ENCODE results near the gene ZNF519.
"Not testable (repeated sequence)": the region's sequence is repeated elsewhere in the genome, so short reads cannot be mapped to it uniquely, and the experiment has no call there.

ZNF519 gene

GRCh38 chr18:14145021-14145420 lies 12.8 kb upstream of the ZNF519 start:
- H3K27ac ChIP-seq (ENCODE audit: low read length); H3K4me3 ChIP-seq (ENCODE audit: low read depth in 1 of 2, low read length in 2 of 2); H3K9me3 ChIP-seq (ENCODE audit: control insufficient read depth in 1 of 2, low read length in 2 of 2); H3K4me1 ChIP-seq (ENCODE audit: control insufficient read depth in 1 of 2, insufficient read depth in 2 of 2, low read length in 2 of 2); H3K36me3 ChIP-seq (ENCODE audit: control insufficient read depth in 1 of 2, insufficient read depth in 2 of 2, low read length in 2 of 2); H3K27me3 ChIP-seq (ENCODE audit: low read depth, low read length): not testable (repeated sequence)

- Histone ChIP-seq H3K27me3 (ENCODE audit: low read depth, low read length) (no peaks in the 10 kb centered on the region), H3K36me3 (ENCODE audit: control insufficient read depth in 1 of 2, insufficient read depth in 2 of 2, low read length in 2 of 2) (no peaks in the 10 kb centered on the region), H3K4me1 (ENCODE audit: control insufficient read depth in 1 of 2, insufficient read depth in 2 of 2, low read length in 2 of 2) (no peaks in the 10 kb centered on the region), H3K4me3 (ENCODE audit: low read depth in 1 of 2, low read length in 2 of 2) (no peak overlapping the region), H3K27ac (ENCODE audit: low read length) (no peak overlapping the region), H3K9me3 (ENCODE audit: control insufficient read depth in 1 of 2, low read length in 2 of 2) (no peaks in the 10 kb centered on the region)
Observed at GRCh38 chr18:14144628-14144895, 12.3 kb upstream of the ZNF519 start.

- H3K4me3 ChIP-seq (ENCODE audit: low read depth in 1 of 2, low read length in 2 of 2); H3K36me3 ChIP-seq (ENCODE audit: control insufficient read depth in 1 of 2, insufficient read depth in 2 of 2, low read length in 2 of 2); H3K27me3 ChIP-seq (ENCODE audit: low read depth, low read length); H3K27ac ChIP-seq (ENCODE audit: low read length); H3K4me1 ChIP-seq (ENCODE audit: control insufficient read depth in 1 of 2, insufficient read depth in 2 of 2, low read length in 2 of 2); H3K9me3 ChIP-seq (ENCODE audit: control insufficient read depth in 1 of 2, low read length in 2 of 2): not testable (repeated sequence)
Observed at GRCh38 chr18:14143871-14144627, 11.8 kb upstream of the ZNF519 start.

GRCh38 chr18:14143396-14143795 lies 11.2 kb upstream of the ZNF519 start:
- not testable (repeated sequence) for H3K9me3 ChIP-seq (ENCODE audit: control insufficient read depth in 1 of 2, low read length in 2 of 2); H3K4me3 ChIP-seq (ENCODE audit: low read depth in 1 of 2, low read length in 2 of 2); H3K27me3 ChIP-seq (ENCODE audit: low read depth, low read length); H3K27ac ChIP-seq (ENCODE audit: low read length); H3K4me1 ChIP-seq (ENCODE audit: control insufficient read depth in 1 of 2, insufficient read depth in 2 of 2, low read length in 2 of 2); H3K36me3 ChIP-seq (ENCODE audit: control insufficient read depth in 1 of 2, insufficient read depth in 2 of 2, low read length in 2 of 2)

- H3K27me3 ChIP-seq (ENCODE audit: low read depth, low read length); H3K27ac ChIP-seq (ENCODE audit: low read length); H3K9me3 ChIP-seq (ENCODE audit: control insufficient read depth in 1 of 2, low read length in 2 of 2); H3K4me3 ChIP-seq (ENCODE audit: low read depth in 1 of 2, low read length in 2 of 2); H3K36me3 ChIP-seq (ENCODE audit: control insufficient read depth in 1 of 2, insufficient read depth in 2 of 2, low read length in 2 of 2); H3K4me1 ChIP-seq (ENCODE audit: control insufficient read depth in 1 of 2, insufficient read depth in 2 of 2, low read length in 2 of 2): not testable (repeated sequence)
Observed at GRCh38 chr18:14142177-14142576, 9.9 kb upstream of the ZNF519 start.

GRCh38 chr18:14139583-14139982 lies 7.3 kb upstream of the ZNF519 start:
- not testable (repeated sequence) for H3K9me3 ChIP-seq (ENCODE audit: control insufficient read depth in 1 of 2, low read length in 2 of 2); H3K27me3 ChIP-seq (ENCODE audit: low read depth, low read length); H3K27ac ChIP-seq (ENCODE audit: low read length); H3K4me3 ChIP-seq (ENCODE audit: low read depth in 1 of 2, low read length in 2 of 2); H3K36me3 ChIP-seq (ENCODE audit: control insufficient read depth in 1 of 2, insufficient read depth in 2 of 2, low read length in 2 of 2); H3K4me1 ChIP-seq (ENCODE audit: control insufficient read depth in 1 of 2, insufficient read depth in 2 of 2, low read length in 2 of 2)

- not testable (repeated sequence) for H3K9me3 ChIP-seq (ENCODE audit: control insufficient read depth in 1 of 2, low read length in 2 of 2); H3K4me1 ChIP-seq (ENCODE audit: control insufficient read depth in 1 of 2, insufficient read depth in 2 of 2, low read length in 2 of 2); H3K27ac ChIP-seq (ENCODE audit: low read length); H3K27me3 ChIP-seq (ENCODE audit: low read depth, low read length); H3K36me3 ChIP-seq (ENCODE audit: control insufficient read depth in 1 of 2, insufficient read depth in 2 of 2, low read length in 2 of 2); H3K4me3 ChIP-seq (ENCODE audit: low read depth in 1 of 2, low read length in 2 of 2)
Observed at GRCh38 chr18:14137971-14138370, 5.7 kb upstream of the ZNF519 start.

- H3K4me3 ChIP-seq (ENCODE audit: low read depth in 1 of 2, low read length in 2 of 2) = peak overlapping the region; percentile 37 to 70
- not testable (repeated sequence) for H3K9me3 ChIP-seq (ENCODE audit: control insufficient read depth in 1 of 2, low read length in 2 of 2); H3K27ac ChIP-seq (ENCODE audit: low read length); H3K27me3 ChIP-seq (ENCODE audit: low read depth, low read length); H3K36me3 ChIP-seq (ENCODE audit: control insufficient read depth in 1 of 2, insufficient read depth in 2 of 2, low read length in 2 of 2); H3K4me1 ChIP-seq (ENCODE audit: control insufficient read depth in 1 of 2, insufficient read depth in 2 of 2, low read length in 2 of 2)
Observed at GRCh38 chr18:14131696-14132270, 452 bp downstream of the ZNF519 start.

GRCh38 chr18:14130804-14131203 lies 1.4 kb downstream of the ZNF519 start:
- not testable (repeated sequence) for H3K4me3 ChIP-seq (ENCODE audit: low read depth in 1 of 2, low read length in 2 of 2); H3K9me3 ChIP-seq (ENCODE audit: control insufficient read depth in 1 of 2, low read length in 2 of 2); H3K36me3 ChIP-seq (ENCODE audit: control insufficient read depth in 1 of 2, insufficient read depth in 2 of 2, low read length in 2 of 2); H3K4me1 ChIP-seq (ENCODE audit: control insufficient read depth in 1 of 2, insufficient read depth in 2 of 2, low read length in 2 of 2); H3K27ac ChIP-seq (ENCODE audit: low read length); H3K27me3 ChIP-seq (ENCODE audit: low read depth, low read length)

GRCh38 chr18:14124689-14125088 lies 7.5 kb downstream of the ZNF519 start:
- H3K27ac ChIP-seq (ENCODE audit: low read length) = no peak overlapping the region
- H3K9me3 ChIP-seq (ENCODE audit: control insufficient read depth in 1 of 2, low read length in 2 of 2) = no peaks in the 10 kb centered on the region
- no peak overlapping the region for H3K4me3 ChIP-seq (ENCODE audit: low read depth in 1 of 2, low read length in 2 of 2)
- no peaks in the 10 kb centered on the region for H3K27me3 ChIP-seq (ENCODE audit: low read depth, low read length)
- no peaks in the 10 kb centered on the region for H3K4me1 ChIP-seq (ENCODE audit: control insufficient read depth in 1 of 2, insufficient read depth in 2 of 2, low read length in 2 of 2)
- no peaks in the 10 kb centered on the region for H3K36me3 ChIP-seq (ENCODE audit: control insufficient read depth in 1 of 2, insufficient read depth in 2 of 2, low read length in 2 of 2)

- H3K9me3 ChIP-seq (ENCODE audit: control insufficient read depth in 1 of 2, low read length in 2 of 2) = no peaks in the 10 kb centered on the region
Observed at GRCh38 chr18:14122097-14122496, 10.1 kb downstream of the ZNF519 start.

GRCh38 chr18:14120926-14121325 lies 11.3 kb downstream of the ZNF519 start:
- no peaks in the 10 kb centered on the region for H3K4me1 ChIP-seq (ENCODE audit: control insufficient read depth in 1 of 2, insufficient read depth in 2 of 2, low read length in 2 of 2)

More at GRCh38 chr18:14122097-14122496, 10.1 kb downstream of the ZNF519 start:
- no peaks in the 10 kb centered on the region for H3K4me1 ChIP-seq (ENCODE audit: control insufficient read depth in 1 of 2, insufficient read depth in 2 of 2, low read length in 2 of 2)
- H3K27me3 ChIP-seq (ENCODE audit: low read depth, low read length) = no peaks in the 10 kb centered on the region
- no peaks in the 10 kb centered on the region for H3K36me3 ChIP-seq (ENCODE audit: control insufficient read depth in 1 of 2, insufficient read depth in 2 of 2, low read length in 2 of 2)
- H3K27ac ChIP-seq (ENCODE audit: low read length) = no peak overlapping the region
- no peak overlapping the region for H3K4me3 ChIP-seq (ENCODE audit: low read depth in 1 of 2, low read length in 2 of 2)

More at GRCh38 chr18:14120926-14121325, 11.3 kb downstream of the ZNF519 start:
- no peaks in the 10 kb centered on the region for H3K27me3 ChIP-seq (ENCODE audit: low read depth, low read length)
- H3K27ac ChIP-seq (ENCODE audit: low read length) = no peak overlapping the region
- H3K4me3 ChIP-seq (ENCODE audit: low read depth in 1 of 2, low read length in 2 of 2) = no peak overlapping the region
- no peaks in the 10 kb centered on the region for H3K36me3 ChIP-seq (ENCODE audit: control insufficient read depth in 1 of 2, insufficient read depth in 2 of 2, low read length in 2 of 2)
- peaks cover 0 to 2% of the 10 kb centered on the region in 2 donors for H3K9me3 ChIP-seq (ENCODE audit: control insufficient read depth in 1 of 2, low read length in 2 of 2)
